HG02623 (cell line): ENCODE measurements around the gene CBFA2T2.

ENCODE experiments used
- ATAC-seq: cut with Tn5 transposase; IDR thresholded peaks from one replicate; pipeline ENCODE4 v1.9.1; 2021; ENCODE audit warnings: moderate library complexity; ENCODE audit not compliant: unreplicated experiment

The CBFA2T2 gene

GRCh38 chr20:33663161-33664084, 173.5 kb downstream of the CBFA2T2 start:
- ATAC-seq: peak; percentile 39

GRCh38 chr20:33664085-33664761, 174.3 kb downstream of the CBFA2T2 start:
- ATAC-seq: no peak

GRCh38 chr20:33664762-33665144, 174.9 kb downstream of the CBFA2T2 start:
- ATAC-seq: no peak

GRCh38 chr20:33666293-33667244, 176.7 kb downstream of the CBFA2T2 start, which contains the start of gene ACTL10:
Gene ACTL10 (plus strand): TSS chr20:33666943. CDS start chr20:33667498, 555 bp downstream.
- ATAC-seq: peak; percentile 51

GRCh38 chr20:33667245-33667675, 177.4 kb downstream of the CBFA2T2 start:
- ATAC-seq: peak; percentile 7

- ATAC-seq: peak; percentile 43
These were observed 178.0 kb downstream of the CBFA2T2 start for GRCh38 chr20:33667676-33668465.

- ATAC-seq: no peak
These were observed 178.7 kb downstream of the CBFA2T2 start for GRCh38 chr20:33668466-33669155.

GRCh38 chr20:33669224-33669623, 179.3 kb downstream of the CBFA2T2 start:
- no peak for ATAC-seq

GRCh38 chr20:33669873-33670640, 180.2 kb downstream of the CBFA2T2 start:
- ATAC-seq: no peak

- ATAC-seq: no peak
These were observed 181.0 kb downstream of the CBFA2T2 start for GRCh38 chr20:33670715-33671499.

- no peak for ATAC-seq
These were observed 181.8 kb downstream of the CBFA2T2 start for GRCh38 chr20:33671573-33672288.

- ATAC-seq: no peak
These were observed 182.7 kb downstream of the CBFA2T2 start for GRCh38 chr20:33672426-33673113.

- no peak for ATAC-seq
These were observed 183.2 kb downstream of the CBFA2T2 start for GRCh38 chr20:33673114-33673409.

GRCh38 chr20:33673410-33674293, 183.8 kb downstream of the CBFA2T2 start:
- no peak for ATAC-seq

- peak; percentile 43 for ATAC-seq
These were observed 184.6 kb downstream of the CBFA2T2 start, which contains the start of gene NECAB3 for GRCh38 chr20:33674294-33675135. Gene NECAB3 (minus strand): TSS chr20:33674428. CDS start chr20:33674352, 76 bp downstream.
